NCI-H1092 treated with DMSO at 0.1 percent for 48 hours (cell line): Measurements from ENCODE around the gene CPLX3.

Experiments
- DNase-seq: peaks from one replicate; lab custom pipeline; 2025; lab: John Stamatoyannopoulos, UW

CPLX3 gene

DNA sequence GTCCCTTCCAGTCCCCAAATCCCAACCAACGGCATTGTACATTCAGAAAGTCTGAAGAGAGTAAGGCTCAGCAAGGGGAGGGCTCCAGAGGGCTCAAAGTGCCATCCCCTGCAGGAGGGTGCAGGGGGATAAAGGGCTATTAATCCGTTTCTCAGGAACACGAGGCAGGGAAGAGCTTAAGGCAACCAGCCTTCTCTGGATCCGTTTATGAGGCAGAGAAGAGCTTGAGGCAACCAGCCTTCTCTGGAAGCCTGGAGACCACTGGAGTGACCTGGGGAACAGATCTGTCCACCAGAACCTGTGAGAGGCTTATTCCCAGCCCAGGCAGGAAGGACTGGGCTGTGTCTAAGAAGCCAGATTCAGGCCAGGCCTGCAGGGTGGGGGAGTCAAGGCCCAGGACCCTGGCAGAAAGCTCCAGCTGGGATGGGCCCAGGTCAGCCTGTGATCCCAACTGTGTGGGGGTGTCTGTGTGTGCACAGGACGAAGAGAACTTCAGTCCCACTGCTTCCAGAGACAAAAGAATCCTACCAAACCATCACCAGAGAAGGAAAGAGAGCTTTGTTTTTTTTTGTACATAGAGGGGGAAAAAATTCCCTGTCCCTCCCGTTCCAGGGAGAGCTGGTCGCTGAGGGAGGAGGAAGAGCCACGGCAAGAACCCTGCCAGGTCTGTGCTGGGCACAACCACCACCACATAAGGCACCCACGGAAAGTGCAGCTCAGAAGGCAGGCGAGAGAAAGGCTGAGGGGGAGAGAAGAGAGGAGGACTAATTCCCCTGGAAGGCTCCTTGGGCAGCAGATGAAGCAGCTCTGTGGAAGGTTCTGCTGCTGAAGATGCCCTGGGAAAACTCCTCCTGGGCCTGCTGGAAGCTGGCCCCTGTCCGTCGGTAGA is 18.1 kb downstream of the CPLX3 start:
- DNase-seq, result no peak

DNA sequence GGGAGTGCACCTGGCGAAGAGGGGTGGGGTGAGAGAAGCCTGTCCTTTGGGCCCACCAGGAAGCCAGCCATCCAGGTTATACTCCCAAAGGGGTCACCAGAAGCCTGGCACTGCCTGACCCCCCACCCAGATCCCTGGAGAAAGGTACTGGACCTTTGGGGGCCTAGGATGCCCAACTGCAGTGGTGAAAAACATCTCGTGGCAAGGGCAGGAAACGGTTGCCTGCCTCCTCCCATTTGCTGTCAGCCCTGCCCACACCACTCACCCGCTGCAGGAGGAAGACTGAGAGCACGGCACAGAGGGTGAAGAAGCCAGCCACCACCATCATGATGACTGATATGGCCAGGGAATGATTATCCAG is 18.8 kb downstream of the CPLX3 start:
- no peak for DNase-seq

GRCh38 chr15:74845581-74845980 is 19.2 kb downstream of the CPLX3 start:
- no peak for DNase-seq

DNA sequence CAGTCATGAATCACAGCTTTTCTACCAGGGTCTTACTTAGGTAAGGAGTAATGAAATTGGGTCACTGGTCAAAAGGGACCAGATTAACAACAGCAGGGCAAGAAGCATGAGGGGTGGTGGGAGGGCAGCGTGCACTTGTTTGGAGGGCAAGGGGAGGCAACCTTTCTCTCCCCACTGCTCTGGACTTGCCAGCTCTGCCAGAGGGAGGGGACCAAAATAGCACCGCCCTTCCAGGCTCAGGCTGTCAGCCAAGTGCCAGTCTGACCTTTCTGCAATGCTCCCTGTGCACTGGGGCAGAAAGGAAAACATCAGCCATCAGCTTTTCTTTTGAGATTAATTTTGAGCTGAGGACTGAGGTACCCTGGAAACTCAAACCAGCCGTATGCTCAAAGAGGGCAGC is 21.0 kb downstream of the CPLX3 start:
- no peak for DNase-seq

GRCh38 chr15:74850393-74850792 is 24.0 kb downstream of the CPLX3 start:
- DNase-seq, result no peak

DNA sequence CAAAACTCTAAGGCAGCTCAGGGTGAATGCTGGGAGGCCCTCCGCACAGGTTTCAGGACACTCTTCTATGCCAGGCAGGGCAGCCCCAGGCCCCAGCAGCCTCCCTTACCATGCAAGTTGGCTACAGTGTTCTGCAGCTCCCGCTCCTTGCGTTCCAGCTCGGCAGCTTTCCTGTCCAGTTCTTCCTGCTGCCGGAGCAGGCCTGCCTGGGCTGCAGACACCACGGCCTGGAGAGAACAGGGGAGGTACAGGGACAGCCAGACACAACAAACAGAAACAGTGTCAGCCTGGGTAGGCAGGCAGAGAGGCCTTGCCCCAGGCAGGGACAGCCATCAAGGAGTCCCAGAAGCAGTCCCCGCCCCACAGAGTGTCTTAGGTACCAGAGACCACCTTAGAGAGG is 25.5 kb downstream of the CPLX3 start:
- DNase-seq, result no peak

- no peak for DNase-seq
Observed at GRCh38 chr15:74854453-74855022, 28.1 kb downstream of the CPLX3 start.

- no peak for DNase-seq
Observed at GRCh38 chr15:74855857-74856256, 29.4 kb downstream of the CPLX3 start.

- no peak for DNase-seq
Observed at GRCh38 chr15:74856537-74856936, 30.1 kb downstream of the CPLX3 start.

DNA sequence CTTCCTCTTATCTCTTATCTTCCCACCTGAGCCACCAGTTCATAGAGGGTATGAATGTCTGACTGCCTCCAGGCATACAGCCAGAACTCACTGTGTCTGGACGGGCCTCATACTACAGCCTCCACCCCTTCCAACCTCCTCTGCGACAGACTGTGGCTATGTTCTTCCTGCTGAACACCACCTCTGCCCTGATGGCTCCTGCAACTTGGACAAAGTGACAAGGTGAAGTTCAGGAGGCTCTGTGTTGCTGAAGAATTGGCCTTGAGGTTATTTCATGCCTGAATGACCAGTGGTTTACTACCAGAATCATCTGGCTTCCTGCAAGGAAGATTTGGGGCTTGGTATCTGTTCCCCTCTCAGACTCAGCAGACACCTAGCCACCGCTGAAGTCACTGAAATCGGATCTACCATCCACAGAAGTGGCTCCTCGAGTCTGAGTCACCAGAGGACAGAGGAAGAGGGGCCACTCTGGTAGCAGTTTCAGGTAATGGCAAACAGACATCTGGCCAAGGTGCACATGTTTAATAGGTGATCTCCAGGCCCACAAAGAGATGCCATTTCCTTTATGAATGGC is 30.7 kb downstream of the CPLX3 start:
- DNase-seq, result no peak

GRCh38 chr15:74857671-74858368 is 31.4 kb downstream of the CPLX3 start:
- DNase-seq, result no peak

DNA sequence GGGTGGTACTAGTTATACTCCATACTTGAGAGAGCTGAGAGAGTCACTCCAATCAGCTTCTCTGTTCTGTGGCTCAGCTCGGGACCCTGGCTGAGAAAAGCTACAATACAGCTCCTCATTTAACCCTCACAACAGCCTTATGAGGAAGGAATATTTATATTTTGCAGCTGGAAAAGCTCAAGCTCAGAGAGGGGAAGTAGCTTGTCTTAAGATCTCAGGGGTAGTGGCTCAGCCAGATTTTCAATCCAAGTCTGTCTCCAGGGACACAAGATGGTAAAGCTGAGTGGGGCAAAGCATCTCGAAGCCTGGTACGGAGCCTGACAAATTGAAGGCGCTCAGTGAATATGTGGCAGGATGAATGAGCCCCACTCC is 31.9 kb downstream of the CPLX3 start:
- DNase-seq, result no peak

DNA sequence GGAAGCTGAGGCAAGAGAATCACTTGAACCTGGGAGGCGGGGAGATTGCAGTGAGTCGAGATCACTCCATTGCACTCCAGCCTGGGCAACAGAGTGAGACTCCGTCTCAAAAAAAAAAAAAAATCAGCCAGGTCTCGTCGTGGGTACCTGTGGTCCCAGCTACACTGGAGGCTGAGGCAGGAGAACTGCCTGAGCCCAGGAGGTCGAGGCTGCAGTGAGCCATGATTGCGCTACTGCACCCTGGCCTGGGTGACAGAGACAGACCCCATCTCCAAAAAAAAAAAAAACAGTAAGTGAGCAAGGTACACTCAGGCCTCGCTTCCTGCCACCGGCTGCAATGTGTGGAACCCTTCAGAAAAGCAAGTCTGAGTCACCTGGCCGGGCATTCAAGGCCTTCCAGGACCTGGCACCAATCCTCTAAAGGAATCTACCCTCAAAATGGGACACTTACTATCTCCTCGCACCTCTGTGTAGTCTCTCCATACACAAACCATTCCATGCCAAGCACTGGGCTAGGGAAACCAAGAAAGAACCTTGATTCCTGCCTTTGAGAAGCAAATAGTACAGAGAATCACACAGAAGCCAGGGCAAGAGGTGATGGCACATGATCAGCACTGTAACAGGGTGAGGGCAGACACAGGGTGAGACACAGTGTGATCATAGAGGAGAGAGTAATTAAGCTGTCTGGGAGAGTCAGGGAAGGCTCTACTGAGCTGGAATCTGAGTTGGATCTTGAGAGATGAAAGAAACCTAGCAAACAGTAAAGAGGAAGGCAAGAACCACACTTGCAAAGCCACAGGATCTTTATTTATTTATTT is 37.0 kb downstream of the CPLX3 start:
- no peak for DNase-seq

DNA sequence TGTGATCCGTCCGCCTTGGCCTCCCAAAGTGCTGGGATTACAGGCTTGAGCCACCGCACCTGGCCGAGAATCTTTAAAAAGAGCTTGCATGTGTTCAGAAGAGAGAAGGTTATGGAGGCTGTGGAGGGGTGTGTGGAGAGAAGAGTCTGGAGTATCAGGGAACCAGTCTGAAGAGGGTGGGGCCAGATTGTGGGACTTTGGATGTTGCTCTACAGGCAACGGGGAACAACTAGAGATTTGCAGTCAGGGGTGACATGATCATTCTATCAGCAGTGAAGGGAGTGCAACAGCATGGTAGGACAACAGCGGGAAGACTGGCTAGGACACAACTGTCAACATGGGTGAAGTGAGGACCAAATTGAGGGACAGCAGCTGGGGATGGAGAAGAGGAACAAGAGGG is 37.9 kb downstream of the CPLX3 start:
- DNase-seq, result no peak

GRCh38 chr15:74865316-74865715 is 38.9 kb downstream of the CPLX3 start:
- no peak for DNase-seq

- DNase-seq, result no peak
Observed at GRCh38 chr15:74866090-74866489, 39.7 kb downstream of the CPLX3 start.

GRCh38 chr15:74867466-74868038 is 41.1 kb downstream of the CPLX3 start:
- DNase-seq, result no peak

DNA sequence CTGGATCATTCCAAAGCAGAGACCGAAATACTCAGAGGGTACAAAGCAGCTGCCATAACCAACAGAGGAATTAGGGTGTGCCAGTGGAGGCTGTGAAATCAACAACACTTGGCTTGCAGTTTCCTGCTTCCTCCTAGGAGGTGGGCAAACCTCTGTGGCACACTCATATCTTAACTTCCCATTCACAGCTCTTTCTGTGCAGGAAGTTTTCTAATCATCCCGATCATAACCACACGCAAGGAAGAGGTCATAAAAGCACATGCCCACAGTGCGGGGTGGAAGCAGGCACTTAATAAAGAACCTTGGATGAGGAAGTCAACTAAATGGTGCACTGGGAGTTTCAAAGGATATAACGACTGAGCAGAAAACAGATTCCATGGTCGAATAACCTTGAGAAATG is 41.6 kb downstream of the CPLX3 start:
- DNase-seq, result no peak

DNA sequence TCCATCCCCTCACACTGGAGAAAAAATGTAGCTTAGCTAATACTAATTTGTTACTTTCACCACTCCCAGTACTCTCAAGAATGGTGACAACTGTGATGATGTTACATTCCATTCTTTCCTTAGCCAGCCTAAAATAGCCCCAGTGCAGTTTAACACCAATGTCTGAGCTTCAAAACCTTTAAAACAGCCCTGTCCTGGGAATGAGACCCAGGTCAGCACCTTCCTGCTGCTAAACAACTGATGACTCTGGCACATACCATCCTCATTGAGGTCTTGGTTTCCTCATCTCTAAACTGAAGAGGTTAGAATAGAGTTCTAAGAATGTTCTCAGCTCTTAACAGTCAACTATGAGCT is 42.9 kb downstream of the CPLX3 start:
- no peak for DNase-seq

GRCh38 chr15:74869726-74870407 is 43.4 kb downstream of the CPLX3 start:
- no peak for DNase-seq
